Dermis microvascular lymphatic vessel endothelial cell (primary cell): ENCODE data around the gene SLC5A1. TPM values are rescaled to one million over a fixed set of nuclear protein-coding genes. Genes with fewer than 3 reads are reported as not detected.

Experiments used
- DNase-seq, 2 donors: peaks; one replicate each; pipeline versions ENCODE4 v3.0.0 to v3.0.0-alpha.2; 2010; ENCODE audit warnings: low read depth in 2 of 2
- total RNA-seq: library from RNA; depleted of rRNA; stranded (reverse); fragments of >200 nt; gene quantifications from 2 replicates; pipeline ENCODE4 v1.2.1, GENCODE V29; 2014

SLC5A1 gene
- under 0.01 TPM in 2 replicates for total RNA-seq

- DNase-seq, result no peak
Measured at GRCh38 chr22:32042924-32043323, at the start of gene SLC5A1. SLC5A1 (plus strand) TSS chr22:32043261; CDS start chr22:32043282, 21 bp downstream.

GRCh38 chr22:31995046-31995445 is 48.0 kb upstream of the SLC5A1 start:
- no peak for DNase-seq

- DNase-seq, result no peak
Measured at GRCh38 chr22:31995807-31996206, 47.3 kb upstream of the SLC5A1 start.

- no peak for DNase-seq
Measured at GRCh38 chr22:31998784-31999385, 44.2 kb upstream of the SLC5A1 start.

- no peak for DNase-seq
Measured at GRCh38 chr22:32000181-32000580, 42.9 kb upstream of the SLC5A1 start.

- no peak for DNase-seq
Measured at GRCh38 chr22:32005453-32005852, 37.6 kb upstream of the SLC5A1 start.

- DNase-seq, result no peak
Measured at GRCh38 chr22:32013200-32013599, 29.9 kb upstream of the SLC5A1 start.

- DNase-seq, result no peak
Measured at GRCh38 chr22:32016081-32016480, 27.0 kb upstream of the SLC5A1 start.

GRCh38 chr22:32018056-32018455 is 25.0 kb upstream of the SLC5A1 start:
- DNase-seq, result no peak

- peak in 1 of 2 donors; percentile 59 for DNase-seq
Measured at GRCh38 chr22:32020117-32020516, 22.9 kb upstream of the SLC5A1 start.

GRCh38 chr22:32021716-32022115 is 21.3 kb upstream of the SLC5A1 start:
- DNase-seq, result no peak

- no peak for DNase-seq
Measured at GRCh38 chr22:32023251-32023827, 19.7 kb upstream of the SLC5A1 start.

- DNase-seq, result no peak
Measured at GRCh38 chr22:32024796-32025195, 18.3 kb upstream of the SLC5A1 start.

GRCh38 chr22:32030518-32031247 is 12.4 kb upstream of the SLC5A1 start:
- no peak for DNase-seq

- no peak for DNase-seq
Measured at GRCh38 chr22:32031466-32031865, 11.6 kb upstream of the SLC5A1 start.

- no peak for DNase-seq
Measured at GRCh38 chr22:32034275-32034674, 8.8 kb upstream of the SLC5A1 start.

GRCh38 chr22:32037236-32037635 is 5.8 kb upstream of the SLC5A1 start:
- no peak for DNase-seq

- no peak for DNase-seq
Measured at GRCh38 chr22:32040324-32040904, 2.6 kb upstream of the SLC5A1 start.

- no peak for DNase-seq
Measured at GRCh38 chr22:32043391-32043790, 330 bp downstream of the SLC5A1 start.

- DNase-seq, result no peak
Measured at GRCh38 chr22:32044477-32044876, 1.4 kb downstream of the SLC5A1 start.

GRCh38 chr22:32044913-32045312 is 1.9 kb downstream of the SLC5A1 start:
- DNase-seq, result no peak

- DNase-seq, result no peak
Measured at GRCh38 chr22:32048069-32048468, 5.0 kb downstream of the SLC5A1 start.
